ENCODE measurements around the gene C3orf52.

GRCh38 chr3:112088944-112089343 is 2.8 kb downstream of the C3orf52 start:
- TF ChIP-seq POLR2AphosphoS5 (IDR thresholded peaks at IDR 0.05) (no peak), CTCF (IDR thresholded peaks at IDR 0.05) (no peak), POLR2A (IDR thresholded peaks at IDR 0.05) (no peak)
